MM.1S (cell line): ENCODE results near the gene URB1.

Experiments used
- DNase-seq: peaks from one replicate; pipeline ENCODE4 v3.0.0-alpha.2; 2015
- H2AFZ ChIP-seq: fragments of 300-600 bp; sonication (generic); 2 replicates; pipeline ENCODE4 v1.6.0; 2016; ENCODE audit warnings: antibody characterized with exemption, low read length
- H3F3A ChIP-seq: fragments of 300-600 bp; sonication (generic); 2 replicates; pipeline ENCODE4 v1.6.1; 2016; ENCODE audit warnings: mild to moderate bottlenecking, antibody characterized with exemption, low read length, moderate library complexity, mixed read lengths; ENCODE audit not compliant: insufficient read depth
- H3K27ac ChIP-seq: fragments of 300-600 bp; sonication (generic); 2 replicates; pipeline ENCODE4 v1.5.1; 2016; ENCODE audit warnings: mild to moderate bottlenecking, low read length
- H3K27me3 ChIP-seq: fragments of 300-600 bp; sonication (generic); replicated peaks from 2 replicates; pipeline ENCODE4 v1.6.0; 2016; ENCODE audit warnings: low read length; ENCODE audit not compliant: insufficient read depth
- H3K36me3 ChIP-seq: fragments of 300-600 bp; sonication (generic); replicated peaks from 2 replicates; pipeline ENCODE4 v1.6.1; 2016; ENCODE audit warnings: mild to moderate bottlenecking, low read length, mixed read lengths; ENCODE audit not compliant: insufficient read depth
- H3K4me1 ChIP-seq: fragments of 300-600 bp; sonication (generic); 2 replicates; pipeline ENCODE4 v1.6.1; 2016; ENCODE audit warnings: low read length, mixed read lengths
- H3K4me2 ChIP-seq: fragments of 300-600 bp; sonication (generic); 2 replicates; pipeline ENCODE4 v1.6.0; 2016; ENCODE audit warnings: low read depth, low read length
- H3K4me3 ChIP-seq: fragments of 300-600 bp; sonication (generic); 2 replicates; pipeline ENCODE4 v1.5.1; 2016; ENCODE audit warnings: low read length, mixed read lengths
- H3K79me2 ChIP-seq: fragments of 300-600 bp; sonication (generic); 2 replicates; pipeline ENCODE4 v1.6.1; 2016; ENCODE audit warnings: mixed run types, low read length, mixed read lengths
- H3K9ac ChIP-seq: fragments of 300-600 bp; sonication (generic); 2 replicates; pipeline ENCODE4 v1.6.1; 2016; ENCODE audit warnings: low read length, mixed read lengths
- H3K9me2 ChIP-seq: fragments of 300-600 bp; sonication (generic); replicated peaks from 2 replicates; pipeline ENCODE4 v1.6.1; 2016; ENCODE audit warnings: mild to moderate bottlenecking, low read length, mixed read lengths; ENCODE audit not compliant: insufficient read depth
- H3K9me3 ChIP-seq: fragments of 300-600 bp; sonication (generic); replicated peaks from 2 replicates; pipeline ENCODE4 v1.6.1; 2016; ENCODE audit warnings: mild to moderate bottlenecking, low read length, mixed read lengths; ENCODE audit not compliant: insufficient read depth
- H4K20me1 ChIP-seq: fragments of 300-600 bp; sonication (generic); 2 replicates; pipeline ENCODE4 v1.6.1; 2016; ENCODE audit warnings: mild to moderate bottlenecking, low read length, moderate library complexity, mixed read lengths; ENCODE audit not compliant: insufficient read depth
- EZH2 ChIP-seq: fragments of 300-600 bp; sonication (generic); optimal IDR thresholded peaks from 2 replicates; pipeline ENCODE3; 2017; ENCODE audit warnings: low read depth, mild to moderate bottlenecking, antibody characterized with exemption, low read length, mixed read lengths
- EZH2phosphoT487 ChIP-seq: fragments of 300-600 bp; sonication (generic); IDR thresholded peaks from 2 replicates; pipeline ENCODE4 v1.6.1; 2018; ENCODE audit warnings: antibody characterized with exemption, low read length
- TF ChIP-seq, protein P1 (sequence below): fragments of 300-600 bp; sonication (generic); IDR thresholded peaks from 2 replicates; pipeline ENCODE4 v1.5.1; 2016; ENCODE audit warnings: antibody characterized with exemption, low read length, mixed read lengths

URB1 gene

GRCh38 chr21:32300117-32300681 lies 92.6 kb downstream of the URB1 start:
- DNase-seq = no peak
- Histone ChIP-seq H3K4me3 (no peak overlapping the region), H3F3A (no peaks in the 10 kb centered on the region), H4K20me1 (no peaks in the 10 kb centered on the region), H3K9me3 (no peaks in the 10 kb centered on the region), H2AFZ (no peak overlapping the region), H3K79me2 (no peaks in the 10 kb centered on the region), H3K4me2 (no peak overlapping the region), H3K27ac (no peak overlapping the region), H3K9ac (no peak overlapping the region), H3K27me3 (no peaks in the 10 kb centered on the region), H3K9me2 (no peaks in the 10 kb centered on the region), H3K4me1 (no peaks in the 10 kb centered on the region), H3K36me3 (no peaks in the 10 kb centered on the region)
- TF ChIP-seq, protein P1, sequence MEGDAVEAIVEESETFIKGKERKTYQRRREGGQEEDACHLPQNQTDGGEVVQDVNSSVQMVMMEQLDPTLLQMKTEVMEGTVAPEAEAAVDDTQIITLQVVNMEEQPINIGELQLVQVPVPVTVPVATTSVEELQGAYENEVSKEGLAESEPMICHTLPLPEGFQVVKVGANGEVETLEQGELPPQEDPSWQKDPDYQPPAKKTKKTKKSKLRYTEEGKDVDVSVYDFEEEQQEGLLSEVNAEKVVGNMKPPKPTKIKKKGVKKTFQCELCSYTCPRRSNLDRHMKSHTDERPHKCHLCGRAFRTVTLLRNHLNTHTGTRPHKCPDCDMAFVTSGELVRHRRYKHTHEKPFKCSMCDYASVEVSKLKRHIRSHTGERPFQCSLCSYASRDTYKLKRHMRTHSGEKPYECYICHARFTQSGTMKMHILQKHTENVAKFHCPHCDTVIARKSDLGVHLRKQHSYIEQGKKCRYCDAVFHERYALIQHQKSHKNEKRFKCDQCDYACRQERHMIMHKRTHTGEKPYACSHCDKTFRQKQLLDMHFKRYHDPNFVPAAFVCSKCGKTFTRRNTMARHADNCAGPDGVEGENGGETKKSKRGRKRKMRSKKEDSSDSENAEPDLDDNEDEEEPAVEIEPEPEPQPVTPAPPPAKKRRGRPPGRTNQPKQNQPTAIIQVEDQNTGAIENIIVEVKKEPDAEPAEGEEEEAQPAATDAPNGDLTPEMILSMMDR = no peak
- TF ChIP-seq EZH2 (no peak), EZH2phosphoT487 (no peak)

DNA sequence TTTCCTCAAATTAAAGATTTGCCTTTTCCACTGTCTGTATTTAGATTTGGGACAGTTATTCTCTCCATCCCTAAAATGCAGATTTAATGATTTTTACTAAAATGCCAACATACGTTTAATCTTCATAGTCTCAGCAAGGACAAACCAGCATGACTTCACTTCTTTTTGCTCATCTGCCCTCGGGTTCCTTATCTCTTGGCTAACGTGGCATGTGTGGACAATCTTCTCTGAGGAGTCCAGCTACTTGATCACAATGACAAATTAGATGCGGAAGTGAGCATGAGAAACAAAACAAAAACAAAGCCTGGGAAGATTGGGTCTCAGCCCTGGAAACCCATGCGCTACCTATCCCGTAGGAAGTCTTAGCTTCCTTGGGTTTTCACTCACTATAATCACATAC lies 93.1 kb downstream of the URB1 start:
- no peak overlapping the region for H2AFZ ChIP-seq
- H3F3A ChIP-seq = no peaks in the 10 kb centered on the region
- H3K27me3 ChIP-seq = no peaks in the 10 kb centered on the region
- no peaks in the 10 kb centered on the region for H3K9me3 ChIP-seq
- no peaks in the 10 kb centered on the region for H3K36me3 ChIP-seq
- H3K9me2 ChIP-seq = no peaks in the 10 kb centered on the region
- DNase-seq = no peak
- no peaks in the 10 kb centered on the region for H3K4me1 ChIP-seq
- H3K4me2 ChIP-seq = no peak overlapping the region
- H3K27ac ChIP-seq = no peak overlapping the region
- H3K4me3 ChIP-seq = no peak overlapping the region
- H3K79me2 ChIP-seq = no peaks in the 10 kb centered on the region
- no peaks in the 10 kb centered on the region for H4K20me1 ChIP-seq
- TF ChIP-seq EZH2 (no peak), EZH2phosphoT487 (no peak)
- TF ChIP-seq, protein P1 = no peak
- H3K9ac ChIP-seq = no peak overlapping the region

GRCh38 chr21:32298658-32299081 lies 94.1 kb downstream of the URB1 start, which contains the start of gene MRAP:
Gene MRAP, plus strand, starts transcription at chr21:32298855. Its CDS starts 117 bp downstream, at chr21:32298972.
- no peak for DNase-seq
- TF ChIP-seq EZH2 = no peak
- TF ChIP-seq EZH2phosphoT487 = no peak
- TF ChIP-seq, protein P1 = no peak
- Histone ChIP-seq H3K4me1 (no peaks in the 10 kb centered on the region), H3K79me2 (no peaks in the 10 kb centered on the region), H3K36me3 (no peaks in the 10 kb centered on the region), H3K27me3 (no peaks in the 10 kb centered on the region), H3K9me2 (no peaks in the 10 kb centered on the region), H2AFZ (no peak within 1 kb of the TSS), H3F3A (no peaks in the 10 kb centered on the region), H3K9ac (no peak within 1 kb of the TSS), H4K20me1 (no peaks in the 10 kb centered on the region), H3K9me3 (no peaks in the 10 kb centered on the region), H3K4me3 (no peak within 1 kb of the TSS), H3K27ac (no peak within 1 kb of the TSS), H3K4me2 (no peak within 1 kb of the TSS)
